ENCODE results near the gene GFER.
"Not testable (repeated sequence)": the region's sequence is repeated elsewhere in the genome, so short reads cannot be mapped to it uniquely, and the experiment has no call there.

Gene GFER

DNA sequence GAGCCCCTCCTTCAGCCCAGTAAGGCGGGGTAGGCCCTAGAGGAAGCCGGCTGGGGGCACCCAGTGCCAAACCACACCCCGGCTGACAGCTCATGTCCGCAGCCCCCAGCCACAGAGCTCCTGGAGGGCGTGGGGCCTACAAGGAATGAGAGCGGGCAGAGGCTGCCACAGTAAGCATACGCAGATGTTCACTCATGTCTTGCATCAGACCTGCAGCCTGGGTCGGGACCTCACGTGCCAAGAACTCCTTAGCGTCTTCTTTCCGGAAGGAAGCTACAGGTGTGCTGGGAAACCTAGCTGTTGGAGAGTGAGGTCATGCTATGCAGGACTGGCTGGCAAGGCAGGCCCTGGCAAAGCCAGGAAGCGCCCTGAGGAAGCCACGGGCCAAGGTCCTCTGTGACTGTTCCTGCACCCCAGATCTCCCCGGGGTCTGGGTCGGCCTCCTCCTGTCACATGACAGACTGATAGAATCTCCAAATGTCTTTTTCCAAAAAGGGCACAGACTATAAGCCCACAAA is 24.1 kb downstream of the GFER start:
- DNase-seq = no peak

DNA sequence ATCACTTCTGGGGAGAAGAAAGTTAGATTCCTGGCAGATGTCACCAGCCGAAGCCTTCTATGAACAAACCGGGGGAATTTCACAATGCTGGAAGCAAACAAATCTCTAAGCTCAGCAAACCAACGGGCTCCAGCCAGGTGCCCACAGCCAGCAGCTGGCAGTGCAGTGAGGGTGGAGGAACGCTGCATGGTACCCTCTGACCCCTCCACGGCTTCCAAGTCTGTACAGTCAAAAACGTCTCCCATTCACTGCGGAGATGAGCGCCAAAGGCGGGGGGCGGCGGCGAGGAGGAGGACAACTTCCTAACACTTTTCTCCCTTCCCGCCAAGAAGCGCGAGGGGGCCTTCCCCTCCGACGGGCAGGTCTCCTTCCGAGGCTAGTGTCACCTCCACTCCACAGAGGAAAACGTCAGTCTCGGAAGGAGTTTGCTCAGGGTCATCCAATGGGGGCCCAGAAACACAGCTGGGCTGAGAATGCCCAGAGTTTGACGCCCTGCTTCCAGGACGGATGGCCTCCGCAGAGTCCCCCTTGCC is 24.7 kb downstream of the GFER start:
- no peak for DNase-seq

DNA sequence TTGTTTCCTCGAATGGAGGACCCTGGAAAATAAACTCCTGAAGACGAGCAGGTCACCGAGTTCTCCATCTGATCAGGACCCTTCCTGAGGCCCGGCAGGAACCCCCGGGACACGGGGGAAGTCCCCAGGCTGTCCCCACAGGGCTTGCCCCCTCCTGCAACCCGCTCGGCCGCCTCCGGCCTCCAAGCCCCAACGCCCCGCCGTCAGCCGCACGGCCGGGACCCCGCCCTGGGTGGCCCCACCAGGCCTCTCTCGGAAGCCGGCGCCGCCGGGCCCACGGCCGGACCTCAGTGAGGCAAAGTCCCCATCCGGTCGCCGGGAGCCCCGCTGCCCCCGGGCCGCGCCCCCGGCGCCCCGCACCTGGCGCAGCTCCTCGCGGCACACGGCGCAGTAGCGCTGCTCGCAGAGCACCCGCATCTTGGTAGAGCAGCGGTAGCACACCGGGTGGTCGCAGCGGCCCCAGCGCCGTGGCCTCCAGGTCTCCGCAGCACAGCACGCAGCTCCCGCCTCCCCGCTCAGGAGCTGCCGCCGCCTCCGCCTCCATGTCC is 25.2 kb downstream of the GFER start:
- DNase-seq = no peak

DNA sequence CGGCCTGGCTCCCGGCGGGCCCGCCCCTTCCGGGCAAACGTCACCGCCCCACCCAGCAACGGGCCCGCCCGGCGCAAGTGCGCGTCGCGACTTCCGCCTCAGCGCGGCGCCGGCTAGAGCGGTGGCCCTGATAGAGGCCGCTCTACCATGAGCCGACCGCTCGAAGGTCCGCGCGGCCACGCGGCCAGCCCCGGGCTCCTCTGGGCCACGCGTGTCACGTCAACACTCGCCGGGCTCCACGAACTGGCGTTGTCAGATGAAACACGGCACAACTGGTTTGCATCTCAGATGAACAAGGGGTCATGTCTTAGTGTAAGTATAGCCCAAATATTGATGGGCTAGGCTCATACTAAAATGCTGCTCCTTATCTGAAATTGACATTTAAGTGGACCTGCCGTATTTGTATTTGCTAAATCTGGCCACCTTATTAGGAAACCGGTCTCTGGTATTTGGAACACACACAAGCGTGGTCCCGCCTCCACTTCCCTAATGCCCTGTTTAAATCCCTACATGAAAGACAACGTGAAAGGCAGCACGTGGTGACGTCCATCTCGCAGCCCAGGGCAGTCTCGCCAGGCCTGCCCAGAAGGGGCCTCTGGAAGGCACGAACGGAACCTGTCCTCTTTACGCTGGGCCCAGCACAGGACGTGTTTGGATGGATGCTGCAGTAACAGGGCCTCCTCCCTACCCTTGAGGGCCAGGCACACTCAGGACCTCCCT is 26.0 kb downstream of the GFER start, which contains the start of gene ZNF598:
ZNF598 (minus strand) TSS at position 31 of the 720 bp plus-strand sequence.
- peak; percentile 69 for DNase-seq

DNA sequence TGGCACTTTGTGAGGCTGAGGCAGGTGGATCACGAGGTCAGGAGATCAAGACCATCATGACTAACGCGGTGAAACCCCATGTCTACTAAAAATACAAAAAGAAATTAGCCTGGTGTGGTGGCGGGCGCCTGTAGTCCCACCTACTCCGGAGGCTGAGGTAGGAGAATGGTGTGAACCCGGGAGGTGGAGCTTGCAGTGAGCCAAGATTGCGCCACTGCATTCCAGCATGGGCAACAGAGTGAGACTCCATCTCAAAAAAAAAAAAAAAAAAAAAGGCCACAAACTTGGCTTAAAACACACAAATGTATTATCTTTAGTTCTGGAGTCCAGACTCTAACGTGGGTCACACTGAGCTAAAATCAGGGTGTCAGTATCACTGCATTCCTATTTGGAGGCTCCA is 27.7 kb downstream of the GFER start:
- not testable (repeated sequence) for DNase-seq

DNA sequence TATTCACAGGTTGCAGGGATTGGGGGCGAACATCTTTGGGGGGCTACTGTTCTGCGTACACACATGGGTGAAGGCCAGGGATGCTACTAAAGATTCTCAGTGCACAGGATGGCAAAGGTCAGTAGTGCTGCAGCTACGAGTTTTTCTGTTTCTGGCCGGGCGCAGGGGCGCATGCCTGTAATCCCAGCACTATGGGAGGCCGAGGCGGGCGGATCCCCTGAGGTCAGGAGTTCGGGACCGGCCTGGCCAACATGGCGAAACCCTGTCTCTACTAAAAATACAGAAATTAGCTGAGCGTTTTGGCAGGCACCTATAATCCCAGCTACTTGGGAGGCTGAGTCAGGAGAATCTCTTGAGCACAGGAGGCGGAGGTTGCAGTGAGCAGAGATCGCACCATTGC is 29.5 kb downstream of the GFER start:
- no peak for DNase-seq

DNA sequence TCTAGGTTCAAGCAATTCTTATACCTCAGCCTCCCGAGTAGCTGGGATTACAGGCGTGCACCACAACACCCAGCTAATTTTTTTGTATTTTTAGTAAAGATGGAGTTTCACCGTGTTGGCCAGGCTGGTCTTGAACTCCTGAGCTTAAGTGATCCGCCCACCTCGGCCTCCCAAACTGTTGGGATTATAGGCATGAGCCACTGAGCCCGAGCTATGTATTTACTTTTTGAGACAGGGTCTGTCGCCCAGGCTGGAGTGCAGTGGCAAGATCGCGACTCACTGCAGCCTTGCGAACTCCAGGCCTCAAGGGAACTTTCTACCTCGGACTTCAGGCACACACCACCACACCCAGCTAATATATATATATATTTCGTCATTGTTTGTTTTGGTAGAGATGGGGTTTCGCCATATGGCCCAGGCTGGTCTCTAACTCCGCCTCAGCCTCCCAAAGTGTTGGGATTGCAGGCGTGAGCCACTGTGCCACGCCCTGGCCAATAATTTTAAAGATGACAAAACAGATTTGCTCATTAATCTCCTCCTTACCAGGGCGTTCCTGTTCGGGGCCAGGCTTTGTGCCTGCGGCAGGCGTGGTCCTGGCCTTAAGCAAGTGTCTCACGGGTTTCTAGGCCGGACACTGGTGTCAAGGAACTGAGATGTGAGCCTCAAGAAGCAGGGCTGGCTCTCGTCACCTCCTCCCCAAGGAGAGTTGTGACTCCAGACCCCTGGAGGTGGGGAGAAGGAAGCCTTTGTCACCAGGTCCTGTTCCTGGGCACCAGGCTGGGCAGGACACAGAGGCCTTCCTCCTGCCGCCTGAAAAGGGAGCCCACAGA is 31.3 kb downstream of the GFER start:
- DNase-seq = no peak

DNA sequence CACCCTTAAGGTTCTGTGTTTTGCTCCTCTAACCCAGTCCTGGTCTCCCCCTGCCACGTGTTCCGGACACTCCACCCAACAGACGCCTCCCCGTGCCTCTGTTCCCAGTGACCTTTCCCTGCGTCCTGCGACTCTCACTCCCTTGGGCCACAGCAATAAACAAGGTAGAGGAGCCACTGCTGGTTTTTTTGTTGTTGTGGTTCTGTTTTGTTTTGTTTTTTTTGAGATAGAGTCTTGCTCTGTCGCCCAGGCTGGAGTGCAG is 31.9 kb downstream of the GFER start:
- no peak for DNase-seq

DNA sequence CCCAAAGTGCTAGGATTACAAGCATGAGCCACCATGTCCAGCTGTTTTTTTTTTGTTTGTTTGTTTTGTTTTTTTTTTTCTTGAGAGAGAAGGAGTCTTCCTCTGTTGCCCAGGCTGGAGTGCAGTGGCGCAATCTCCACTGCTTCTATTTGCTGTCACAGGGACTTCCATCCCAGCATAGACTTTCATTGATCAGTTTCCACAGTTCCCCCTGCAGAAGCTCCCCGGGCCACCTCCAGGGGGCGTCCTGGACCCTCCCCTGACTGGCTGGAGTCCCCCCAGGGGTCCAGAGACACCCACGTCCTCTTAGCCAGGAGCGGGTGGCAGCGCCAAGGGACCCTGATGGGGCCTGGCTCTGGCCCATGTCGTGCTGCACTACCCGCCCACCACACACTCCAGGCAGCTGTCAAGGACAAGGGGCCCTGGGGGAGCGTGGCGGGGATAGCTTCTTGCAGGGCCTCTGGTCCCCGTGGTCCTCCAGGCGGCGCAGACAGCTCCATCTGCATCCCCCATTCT is 32.5 kb downstream of the GFER start:
- DNase-seq = no peak

DNA sequence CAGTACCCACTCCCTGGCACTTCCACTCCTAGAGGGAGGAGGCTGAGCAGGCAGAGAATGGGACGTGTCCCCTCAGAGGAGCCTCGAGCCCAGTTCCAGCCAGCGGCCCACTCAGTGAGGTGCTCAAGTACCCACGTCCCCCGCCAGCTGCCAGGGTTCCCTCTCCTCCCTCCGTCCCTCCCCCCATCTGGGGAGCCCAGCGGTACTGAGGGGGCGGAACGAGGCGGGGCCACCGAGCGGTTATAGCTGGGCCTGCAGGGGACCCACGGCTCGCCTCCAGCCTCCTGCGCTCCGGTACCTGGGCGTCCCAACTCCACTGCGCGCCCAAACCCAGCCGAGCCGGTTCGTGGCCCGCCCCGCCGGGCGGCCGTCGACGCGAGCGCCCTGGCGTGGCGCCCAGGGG is 35.5 kb downstream of the GFER start, which contains the start of gene NPW:
NPW (plus strand) TSS at position 268 of the 403 bp plus-strand sequence.
- no peak for DNase-seq

DNA sequence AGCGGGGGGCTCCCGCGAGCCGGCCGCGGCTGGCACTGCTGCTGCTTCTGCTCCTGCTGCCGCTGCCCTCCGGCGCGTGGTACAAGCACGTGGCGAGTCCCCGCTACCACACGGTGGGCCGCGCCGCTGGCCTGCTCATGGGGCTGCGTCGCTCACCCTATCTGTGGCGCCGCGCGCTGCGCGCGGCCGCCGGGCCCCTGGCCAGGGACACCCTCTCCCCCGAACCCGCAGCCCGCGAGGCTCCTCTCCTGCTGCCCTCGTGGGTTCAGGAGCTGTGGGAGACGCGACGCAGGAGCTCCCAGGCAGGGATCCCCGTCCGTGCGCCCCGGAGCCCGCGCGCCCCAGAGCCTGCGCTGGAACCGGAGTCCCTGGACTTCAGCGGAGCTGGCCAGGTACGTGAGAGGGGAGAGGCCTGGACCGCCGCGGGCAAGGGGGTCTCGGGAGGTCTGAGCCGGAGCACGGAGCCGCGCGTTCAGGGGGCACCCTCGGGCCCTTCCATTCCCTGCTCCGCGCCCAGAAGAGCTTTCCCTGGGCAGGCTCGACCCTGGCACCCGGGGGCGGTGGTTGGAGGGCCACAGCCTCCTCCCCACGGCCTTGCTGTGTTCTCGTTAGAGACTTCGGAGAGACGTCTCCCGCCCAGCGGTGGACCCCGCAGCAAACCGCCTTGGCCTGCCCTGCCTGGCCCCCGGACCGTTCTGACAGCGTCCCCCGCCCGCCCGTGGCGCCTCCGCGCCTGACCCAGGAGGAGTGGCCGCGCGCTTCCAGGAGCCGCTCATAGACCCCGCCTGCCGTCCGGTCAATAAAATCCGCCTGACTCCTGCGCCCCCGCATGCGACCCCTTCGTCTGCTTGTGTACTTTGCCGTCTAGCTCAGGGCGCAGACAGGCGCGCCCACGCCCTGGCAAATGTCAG is 36.2 kb downstream of the GFER start:
- no peak for DNase-seq

DNA sequence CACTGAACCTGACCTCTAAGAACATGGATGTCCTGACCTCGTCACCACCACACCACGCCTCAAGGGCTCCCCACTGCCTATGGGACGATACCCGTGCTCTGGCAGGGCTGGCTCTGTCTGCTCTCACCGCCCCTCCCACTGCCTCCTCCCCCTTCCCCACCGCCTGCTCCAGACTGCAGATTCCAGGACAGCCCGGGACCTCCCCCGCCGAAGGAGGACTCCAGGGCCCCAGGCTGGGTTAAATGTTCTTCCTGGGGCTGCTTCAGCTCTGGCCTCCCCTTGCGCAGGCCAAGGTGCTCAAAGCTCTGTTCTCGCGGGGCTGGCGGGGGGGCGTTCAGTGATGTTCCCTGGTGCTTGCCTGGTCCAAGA is 38.7 kb downstream of the GFER start:
- DNase-seq = no peak

DNA sequence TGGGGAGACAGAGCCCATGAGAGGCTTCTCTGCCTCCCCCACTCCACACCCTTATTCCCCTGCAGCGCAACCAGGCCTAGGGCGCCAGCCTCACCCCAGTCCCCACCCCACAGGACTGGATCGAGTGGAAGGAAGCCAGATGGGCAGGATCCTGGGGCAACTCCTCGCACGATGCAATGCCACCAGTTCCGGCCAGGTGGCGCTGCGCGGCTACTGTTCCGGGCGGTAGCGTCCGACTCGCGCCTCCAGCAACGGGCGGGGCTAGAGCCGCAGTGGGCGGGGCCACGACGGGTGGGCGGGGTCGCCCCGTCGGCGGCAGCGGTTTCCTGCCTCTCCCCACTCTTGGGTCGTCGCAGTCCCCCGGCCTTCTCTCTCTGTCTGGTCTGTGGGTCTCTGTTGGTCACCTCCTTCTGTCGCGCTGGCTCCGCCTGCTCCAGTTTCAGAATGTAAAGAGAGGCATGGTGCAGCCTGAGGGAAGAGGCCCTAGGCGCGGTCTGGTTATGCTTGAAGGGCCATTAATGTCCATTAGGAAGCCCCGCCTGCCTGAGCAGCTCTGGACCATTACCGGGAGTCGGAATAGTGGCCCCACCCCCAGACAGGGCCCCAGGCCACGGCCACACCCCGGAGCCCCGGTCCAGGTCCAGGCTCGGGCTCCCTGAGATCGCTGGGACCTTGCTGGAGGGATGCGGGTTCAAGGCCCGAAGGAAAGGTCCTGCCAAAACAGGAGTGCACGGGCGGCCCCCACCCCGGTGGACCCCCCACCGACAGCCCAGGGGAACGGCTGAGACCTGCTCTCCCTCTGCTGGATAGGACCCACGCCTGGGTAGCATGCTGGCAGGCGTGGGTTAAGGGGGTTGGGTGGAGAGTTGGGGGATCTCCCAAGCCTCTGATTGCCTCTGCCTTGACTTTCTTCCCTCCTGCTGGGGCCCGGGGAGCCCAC is 39.4 kb downstream of the GFER start:
- peak; percentile 93 for DNase-seq

DNA sequence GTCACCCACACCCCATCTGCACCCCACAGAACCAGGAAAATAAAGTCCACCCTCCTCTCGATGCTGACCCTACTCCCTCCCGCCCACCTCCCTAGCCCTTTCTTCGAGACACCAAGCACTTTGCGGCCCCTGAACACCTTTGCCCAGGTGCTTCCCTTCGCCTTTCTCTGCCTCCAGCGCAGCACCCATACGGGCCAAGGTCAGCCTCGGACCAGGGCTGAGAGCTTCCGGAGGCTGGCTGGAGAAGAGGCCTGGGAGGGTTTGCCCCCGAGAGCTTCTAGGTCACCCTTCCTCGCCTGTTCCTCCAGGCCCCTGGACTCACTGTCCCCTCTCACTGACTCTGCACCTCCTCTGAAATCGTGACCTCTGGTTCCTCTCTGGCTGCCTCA is 40.0 kb downstream of the GFER start:
- DNase-seq = no peak

DNA sequence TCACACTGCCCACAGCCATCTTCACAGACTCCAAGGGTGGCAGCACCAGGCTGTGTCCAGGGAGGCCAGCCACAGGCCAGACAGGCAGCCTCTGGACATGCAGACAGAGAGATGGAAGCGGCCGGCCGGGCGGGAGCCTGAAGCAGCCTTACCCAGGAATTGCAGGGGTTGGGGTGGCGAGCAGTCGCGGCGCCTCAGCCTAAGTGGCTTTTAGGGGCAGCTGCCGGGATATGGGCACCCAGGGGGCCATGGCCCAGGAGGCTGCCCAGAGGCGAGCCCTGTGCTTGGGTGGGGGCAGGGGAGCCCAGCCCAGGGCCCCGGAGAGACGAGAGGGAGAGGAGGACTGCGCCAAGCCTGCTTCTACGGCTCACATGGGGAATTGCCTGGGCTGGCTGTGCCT is 41.3 kb downstream of the GFER start:
- DNase-seq = no peak

DNA sequence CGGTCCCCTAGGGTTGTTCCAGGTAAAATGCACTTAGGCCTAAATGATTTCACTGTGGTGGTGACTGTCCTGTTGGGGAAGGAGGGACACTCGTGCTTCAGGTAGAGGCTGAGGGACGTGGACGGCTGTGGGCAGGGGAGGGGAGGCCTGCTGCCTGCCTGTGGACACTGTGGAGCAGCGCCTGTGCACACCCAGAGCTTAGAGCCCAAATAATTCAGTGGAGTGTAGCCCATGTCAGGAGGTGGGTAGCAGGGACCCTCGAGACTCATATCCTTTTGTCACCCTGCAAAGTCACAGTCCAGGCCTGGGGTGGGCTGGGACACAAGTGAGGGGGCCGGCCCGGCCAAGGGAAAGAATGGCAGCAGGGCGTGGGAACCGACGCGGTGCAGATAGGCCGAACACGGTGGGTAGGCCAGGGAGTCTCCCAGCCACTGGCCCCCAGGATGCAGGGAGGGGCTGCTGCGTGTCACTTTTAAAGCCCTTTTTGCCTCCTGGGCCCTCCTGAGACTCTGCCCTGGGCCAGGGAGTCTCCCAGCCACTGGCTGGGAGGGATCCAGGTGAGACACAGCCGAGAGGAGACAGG is 42.0 kb downstream of the GFER start:
- no peak for DNase-seq

DNA sequence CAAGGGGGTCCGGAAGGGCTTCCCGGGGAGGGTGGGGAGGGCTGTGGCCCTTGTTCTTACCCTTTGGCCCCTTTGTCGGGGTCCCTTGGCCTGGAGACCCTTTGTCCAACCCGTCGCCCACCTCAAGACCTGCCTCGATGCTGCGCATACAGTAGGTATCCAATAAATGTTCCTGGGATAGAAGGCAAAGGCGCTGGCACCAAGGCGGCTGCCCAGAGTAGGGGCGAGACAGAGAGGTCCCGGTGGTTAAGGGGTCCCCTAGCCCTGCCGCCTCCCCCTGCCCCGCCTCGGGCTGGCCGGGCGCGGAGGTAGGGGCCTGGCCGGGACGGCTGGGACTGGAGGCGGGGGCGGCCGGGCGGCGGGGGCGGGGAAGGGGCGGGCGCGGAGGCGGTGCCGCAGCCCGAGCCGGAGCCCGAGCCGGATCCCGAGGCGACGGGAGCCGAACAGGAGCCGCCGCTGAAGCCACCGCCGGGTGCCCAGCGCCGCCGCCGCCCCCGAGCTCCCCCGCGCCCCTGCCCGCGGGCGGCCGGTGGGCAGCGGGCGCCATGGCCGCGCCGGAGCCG is 42.5 kb downstream of the GFER start, which contains the start of gene NHERF2:
NHERF2 (plus strand) TSS at position 442 of the 563 bp plus-strand sequence; CDS start at position 546, 104 bp downstream.
- DNase-seq = no peak

DNA sequence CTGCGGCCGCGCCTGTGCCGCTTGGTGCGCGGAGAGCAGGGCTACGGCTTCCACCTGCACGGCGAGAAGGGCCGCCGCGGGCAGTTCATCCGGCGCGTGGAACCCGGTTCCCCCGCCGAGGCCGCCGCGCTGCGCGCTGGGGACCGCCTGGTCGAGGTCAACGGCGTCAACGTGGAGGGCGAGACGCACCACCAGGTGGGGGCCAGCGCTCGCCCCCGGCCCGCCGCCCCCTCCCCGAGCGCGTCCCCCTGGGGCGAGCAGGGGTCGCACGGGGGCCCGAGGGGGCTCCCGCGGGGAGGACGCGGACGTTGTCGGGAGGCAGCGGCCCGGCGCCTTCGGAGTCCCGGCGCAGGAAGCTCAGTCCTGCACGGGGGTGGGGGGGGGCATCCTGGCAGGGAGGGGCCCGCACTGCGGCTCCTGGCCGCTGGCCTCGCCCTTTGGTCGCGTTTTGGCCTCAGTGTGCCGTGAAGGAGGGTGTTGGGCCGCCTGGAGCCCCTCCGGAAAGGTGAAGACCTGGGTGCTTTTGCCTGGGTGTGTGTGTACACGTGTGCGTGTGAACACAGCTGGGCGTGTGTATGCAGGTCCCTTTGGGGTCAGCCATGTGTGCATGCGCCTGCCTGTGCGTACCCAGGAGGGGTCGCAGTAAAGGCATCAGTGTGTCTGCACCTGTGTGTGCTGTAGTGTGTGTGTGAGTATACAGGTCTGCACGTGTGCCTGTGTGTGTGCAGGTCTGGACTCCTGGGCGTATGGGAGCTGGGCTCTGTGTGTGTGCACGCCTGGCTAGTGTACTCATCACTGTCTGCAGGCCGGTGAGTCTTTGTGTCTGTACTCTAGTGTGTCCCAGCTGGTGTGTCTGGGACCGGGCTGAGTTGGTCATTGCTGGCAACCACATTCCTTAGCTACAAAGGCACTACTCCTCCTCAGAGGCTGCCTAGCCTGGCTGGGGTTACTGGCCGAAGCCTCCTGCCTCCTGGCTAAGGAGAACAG is 43.3 kb downstream of the GFER start:
- no peak for DNase-seq

DNA sequence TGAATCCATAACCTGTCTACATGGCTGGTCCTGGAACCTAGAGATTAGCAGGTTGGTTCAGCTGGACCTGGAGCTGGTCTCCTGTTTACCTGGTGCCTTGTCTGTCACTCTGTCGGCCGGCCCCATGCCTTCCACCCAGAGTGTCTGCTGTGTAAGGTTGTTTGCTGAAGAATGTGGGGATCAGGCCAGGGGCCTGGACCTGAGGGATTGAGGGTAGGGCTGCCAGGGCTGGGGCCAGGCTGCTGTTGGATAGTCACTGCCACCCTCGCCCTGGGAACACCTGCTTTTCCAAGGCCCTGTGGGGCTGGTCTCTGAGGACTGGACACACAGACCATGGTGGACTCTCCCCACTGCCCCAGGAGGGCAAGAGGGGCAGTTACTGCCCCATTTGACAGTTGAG is 44.2 kb downstream of the GFER start:
- no peak for DNase-seq
